ENCODE data around the gene TCF12. TPM values are rescaled to one million over a fixed set of nuclear protein-coding genes. Genes with fewer than 3 reads are reported as not detected.

Gene TCF12
- total and polyA plus RNA-seq, 2 donors (not counting 3 experiments of a cell fraction or from before 2014, with no cell fraction given): 72.1 to 133 TPM

- ChIA-PET POLR2A (no interaction called here), CTCF (interaction anchor here (1.1 to 2.0 kb wide), 2 partner anchors 13 to 61 kb away, joined by 3 to 6 read pairs; no protein-coding TSS in a partner anchor)
- dilution Hi-C loops (cut with MboI; ENCODE audit: extremely low pct_ligation_motif_present, low sequenced_read_pairs): no loop called here
- intact Hi-C loops (cut with micrococcal nuclease): no loop called here
- Histone ChIP-seq H3K4me1 (ENCODE audit: control insufficient read depth, extremely low read depth, insufficient read depth, low read length) (no peaks in the 10 kb centered on the region), H4K20me1 (replicated peaks; ENCODE audit: control insufficient read depth, extremely low read depth, insufficient read depth, low read length) (no peaks in the 10 kb centered on the region), H2AFZ (ENCODE audit: low read depth, low read length) (no peak overlapping the region), H3K36me3 (ENCODE audit: control insufficient read depth in 2 of 2, extremely low read depth in 1 of 2, insufficient read depth in 2 of 2, low read length in 2 of 2) (peaks cover 3 to 5% of the 10 kb centered on the region in 2 experiments), H3K9ac (replicated peaks; ENCODE audit: extremely low read depth, insufficient read depth, low read length) (no peak overlapping the region), H3K27ac (ENCODE audit: insufficient read depth, low read depth, low read length) (no peak overlapping the region), H3K27me3 (ENCODE audit: control insufficient read depth in 2 of 2, insufficient read depth in 2 of 2, low read length in 2 of 2) (no peaks in the 10 kb centered on the region), H3K4me2 (ENCODE audit: insufficient read depth, low read length) (no peak overlapping the region), H3K79me2 (ENCODE audit: control insufficient read depth, insufficient read depth, low read length) (no peaks in the 10 kb centered on the region), H3K4me3 (replicated peaks in 1 of 3; ENCODE audit: insufficient read depth in 1 of 3, low read depth in 1 of 3, low read length in 3 of 3) (no peak overlapping the region), H3K9me1 (replicated peaks; ENCODE audit: control insufficient read depth, extremely low read depth, insufficient read depth, low read length) (no peaks in the 10 kb centered on the region), H3K9me3 (replicated peaks; ENCODE audit: control insufficient read depth, insufficient read depth, low read length) (no peaks in the 10 kb centered on the region)
- no TSS peak for BruUV-seq (replicated peaks)
- TF ChIP-seq POLR2AphosphoS5 (IDR thresholded peaks at IDR 0.05; ENCODE audit: insufficient read depth, low read depth, low read length): no peak
- FAIRE-seq: no peak
- DNase-seq (ENCODE audit: low read depth, low spot score): no peak
Observed at GRCh38 chr15:57245130-57245529, 326.7 kb downstream of the TCF12 start.

GRCh38 chr15:57245714-57246113 is 327.3 kb downstream of the TCF12 start:
- H4K20me1 ChIP-seq (replicated peaks; ENCODE audit: control insufficient read depth, extremely low read depth, insufficient read depth, low read length): no peaks in the 10 kb centered on the region
- H3K9ac ChIP-seq (replicated peaks; ENCODE audit: extremely low read depth, insufficient read depth, low read length): no peak overlapping the region
- no peaks in the 10 kb centered on the region for H3K9me3 ChIP-seq (replicated peaks; ENCODE audit: control insufficient read depth, insufficient read depth, low read length)
- CTCF ChIA-PET: interaction anchor here (1.1 to 2.0 kb wide), 2 partner anchors 14 to 61 kb away, joined by 3 to 6 read pairs; no protein-coding TSS in a partner anchor
- H3K36me3 ChIP-seq (ENCODE audit: control insufficient read depth in 2 of 2, extremely low read depth in 1 of 2, insufficient read depth in 2 of 2, low read length in 2 of 2): peaks cover 0 to 5% of the 10 kb centered on the region in 2 experiments
- no peak overlapping the region for H3K4me2 ChIP-seq (ENCODE audit: insufficient read depth, low read length)
- no peaks in the 10 kb centered on the region for H3K9me1 ChIP-seq (replicated peaks; ENCODE audit: control insufficient read depth, extremely low read depth, insufficient read depth, low read length)
- FAIRE-seq: no peak
- H3K79me2 ChIP-seq (ENCODE audit: control insufficient read depth, insufficient read depth, low read length): no peaks in the 10 kb centered on the region
- dilution Hi-C loops (cut with MboI; ENCODE audit: extremely low pct_ligation_motif_present, low sequenced_read_pairs) (no loop called here), intact Hi-C loops (cut with micrococcal nuclease) (no loop called here)
- no peaks in the 10 kb centered on the region for H3K27me3 ChIP-seq (ENCODE audit: control insufficient read depth in 2 of 2, insufficient read depth in 2 of 2, low read length in 2 of 2)
- H3K4me3 ChIP-seq (replicated peaks in 1 of 3; ENCODE audit: insufficient read depth in 1 of 3, low read depth in 1 of 3, low read length in 3 of 3): no peak overlapping the region
- TF ChIP-seq GATA2 (IDR thresholded peaks at IDR 0.05; ENCODE audit: insufficient read depth, insufficient read length, low read depth, low read length) (no peak), EZH2 (IDR thresholded peaks at IDR 0.05; ENCODE audit: borderline replicate concordance, low read depth, low read length, severe bottlenecking) (no peak), MYC (IDR thresholded peaks at IDR 0.05; ENCODE audit: low read depth, low read length) (no peak), POLR2A (IDR thresholded peaks at IDR 0.05; ENCODE audit: low read depth, low read length) (no peak), POLR2AphosphoS5 (IDR thresholded peaks at IDR 0.05; ENCODE audit: insufficient read depth, low read depth, low read length) (no peak), FOS (IDR thresholded peaks at IDR 0.05; ENCODE audit: borderline replicate concordance, insufficient read depth, low read length) (no peak), JUN (IDR thresholded peaks at IDR 0.05; ENCODE audit: borderline replicate concordance, insufficient read depth, insufficient read length, low read depth) (no peak), MAX (IDR thresholded peaks at IDR 0.05; ENCODE audit: insufficient read depth, insufficient read length) (no peak)
- TF ChIP-seq, protein P1, sequence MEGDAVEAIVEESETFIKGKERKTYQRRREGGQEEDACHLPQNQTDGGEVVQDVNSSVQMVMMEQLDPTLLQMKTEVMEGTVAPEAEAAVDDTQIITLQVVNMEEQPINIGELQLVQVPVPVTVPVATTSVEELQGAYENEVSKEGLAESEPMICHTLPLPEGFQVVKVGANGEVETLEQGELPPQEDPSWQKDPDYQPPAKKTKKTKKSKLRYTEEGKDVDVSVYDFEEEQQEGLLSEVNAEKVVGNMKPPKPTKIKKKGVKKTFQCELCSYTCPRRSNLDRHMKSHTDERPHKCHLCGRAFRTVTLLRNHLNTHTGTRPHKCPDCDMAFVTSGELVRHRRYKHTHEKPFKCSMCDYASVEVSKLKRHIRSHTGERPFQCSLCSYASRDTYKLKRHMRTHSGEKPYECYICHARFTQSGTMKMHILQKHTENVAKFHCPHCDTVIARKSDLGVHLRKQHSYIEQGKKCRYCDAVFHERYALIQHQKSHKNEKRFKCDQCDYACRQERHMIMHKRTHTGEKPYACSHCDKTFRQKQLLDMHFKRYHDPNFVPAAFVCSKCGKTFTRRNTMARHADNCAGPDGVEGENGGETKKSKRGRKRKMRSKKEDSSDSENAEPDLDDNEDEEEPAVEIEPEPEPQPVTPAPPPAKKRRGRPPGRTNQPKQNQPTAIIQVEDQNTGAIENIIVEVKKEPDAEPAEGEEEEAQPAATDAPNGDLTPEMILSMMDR (IDR thresholded peaks at IDR 0.05; ENCODE audit: extremely low read depth in 1 of 2, insufficient read depth in 1 of 2, low read depth in 1 of 2, low read length in 2 of 2): no peak
- POLR2A ChIA-PET: no interaction called here
- BruUV-seq (replicated peaks): no TSS peak
- no peak overlapping the region for H2AFZ ChIP-seq (ENCODE audit: low read depth, low read length)
- no peaks in the 10 kb centered on the region for H3K4me1 ChIP-seq (ENCODE audit: control insufficient read depth, extremely low read depth, insufficient read depth, low read length)
- H3K27ac ChIP-seq (ENCODE audit: insufficient read depth, low read depth, low read length): no peak overlapping the region
- no peak for DNase-seq (ENCODE audit: low read depth, low spot score)
